ENCODE data around the gene SLC37A2. TPM values are rescaled to one million over a fixed set of nuclear protein-coding genes. Genes with fewer than 3 reads are reported as not detected.
"Not testable (repeated sequence)": the region's sequence is repeated elsewhere in the genome, so short reads cannot be mapped to it uniquely, and the experiment has no call there.

SLC37A2 gene
- total and polyA plus RNA-seq, 4 donors = 3.2 to 13.2 (median 7.8) TPM

DNA sequence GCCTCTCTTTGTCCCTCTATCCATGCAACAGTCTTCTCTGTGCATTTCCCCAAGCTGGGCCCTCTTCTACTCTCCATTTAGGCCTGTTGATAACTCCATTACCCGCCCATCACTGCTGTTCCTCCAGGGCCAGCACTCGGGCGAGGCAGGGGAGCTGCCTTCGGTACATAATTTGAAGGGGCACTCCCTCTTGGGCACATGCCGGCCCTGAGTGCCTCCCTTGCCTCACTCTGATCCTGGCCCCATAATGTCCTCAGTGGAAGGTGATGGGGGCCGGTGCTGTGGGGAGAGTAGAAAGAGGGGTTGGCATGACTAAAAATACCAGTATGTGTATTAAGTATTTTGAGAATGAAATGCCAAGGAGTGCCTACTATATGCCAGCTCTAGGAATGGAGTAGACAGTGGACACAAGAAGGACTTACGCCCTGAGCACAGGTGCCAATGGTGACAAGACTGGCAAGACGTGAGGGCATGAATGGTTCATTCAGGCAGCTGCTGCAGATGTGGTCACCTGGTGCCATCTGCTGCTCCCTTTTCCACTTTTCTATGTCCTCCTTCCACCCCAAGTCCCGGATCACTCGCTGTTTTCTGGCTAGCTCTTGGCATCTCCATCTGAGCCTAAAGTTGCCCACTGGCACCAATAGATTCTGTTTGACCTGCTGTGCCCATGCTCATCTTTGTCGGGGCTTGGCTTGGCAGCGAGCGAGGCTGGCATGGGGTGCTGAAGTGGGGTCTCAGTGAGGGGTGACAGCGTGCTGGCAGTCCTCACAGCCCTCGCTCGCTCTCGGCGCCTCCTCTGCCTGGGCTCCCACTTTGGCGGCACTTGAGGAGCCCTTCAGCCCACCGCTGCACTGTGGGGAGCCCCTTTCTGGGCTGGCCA, 25.7 kb downstream of the SLC37A2 start:
- 83 to 88% methylated on average over 20 of the region's 20 CpGs for WGBS, 2 donors
- H3K36me3 ChIP-seq (ENCODE audit: control insufficient read depth in 4 of 4, insufficient read depth in 4 of 4, low read length in 4 of 4) = no peaks in the 10 kb centered on the region
- no peaks in the 10 kb centered on the region for H3K27me3 ChIP-seq (ENCODE audit: control insufficient read depth in 3 of 3, insufficient read depth in 3 of 3, low read length in 2 of 3)
- TF ChIP-seq, protein P1, sequence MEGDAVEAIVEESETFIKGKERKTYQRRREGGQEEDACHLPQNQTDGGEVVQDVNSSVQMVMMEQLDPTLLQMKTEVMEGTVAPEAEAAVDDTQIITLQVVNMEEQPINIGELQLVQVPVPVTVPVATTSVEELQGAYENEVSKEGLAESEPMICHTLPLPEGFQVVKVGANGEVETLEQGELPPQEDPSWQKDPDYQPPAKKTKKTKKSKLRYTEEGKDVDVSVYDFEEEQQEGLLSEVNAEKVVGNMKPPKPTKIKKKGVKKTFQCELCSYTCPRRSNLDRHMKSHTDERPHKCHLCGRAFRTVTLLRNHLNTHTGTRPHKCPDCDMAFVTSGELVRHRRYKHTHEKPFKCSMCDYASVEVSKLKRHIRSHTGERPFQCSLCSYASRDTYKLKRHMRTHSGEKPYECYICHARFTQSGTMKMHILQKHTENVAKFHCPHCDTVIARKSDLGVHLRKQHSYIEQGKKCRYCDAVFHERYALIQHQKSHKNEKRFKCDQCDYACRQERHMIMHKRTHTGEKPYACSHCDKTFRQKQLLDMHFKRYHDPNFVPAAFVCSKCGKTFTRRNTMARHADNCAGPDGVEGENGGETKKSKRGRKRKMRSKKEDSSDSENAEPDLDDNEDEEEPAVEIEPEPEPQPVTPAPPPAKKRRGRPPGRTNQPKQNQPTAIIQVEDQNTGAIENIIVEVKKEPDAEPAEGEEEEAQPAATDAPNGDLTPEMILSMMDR (IDR thresholded peaks at IDR 0.05; ENCODE audit: control extremely low read depth, extremely low read depth) = no peak
- no peak for DNase-seq
- no peak overlapping the region for H3K9ac ChIP-seq (ENCODE audit: insufficient read depth in 1 of 2, low read length in 2 of 2)
- no peaks in the 10 kb centered on the region for H3K9me3 ChIP-seq (ENCODE audit: control insufficient read depth in 4 of 4, insufficient read depth in 3 of 4, low read length in 3 of 4)
- no peak overlapping the region for H3K4me3 ChIP-seq
- no peak for ATAC-seq (ENCODE audit: insufficient read depth, low FRiP score)
- peaks cover 0 to 8% (median 1%) of the 10 kb centered on the region in 5 donors for H3K4me1 ChIP-seq (ENCODE audit: control insufficient read depth in 5 of 5, insufficient read depth in 5 of 5, low read length in 5 of 5)
- no peak overlapping the region for H3K27ac ChIP-seq (ENCODE audit: low read depth in 1 of 2, low read length in 1 of 2)

DNA sequence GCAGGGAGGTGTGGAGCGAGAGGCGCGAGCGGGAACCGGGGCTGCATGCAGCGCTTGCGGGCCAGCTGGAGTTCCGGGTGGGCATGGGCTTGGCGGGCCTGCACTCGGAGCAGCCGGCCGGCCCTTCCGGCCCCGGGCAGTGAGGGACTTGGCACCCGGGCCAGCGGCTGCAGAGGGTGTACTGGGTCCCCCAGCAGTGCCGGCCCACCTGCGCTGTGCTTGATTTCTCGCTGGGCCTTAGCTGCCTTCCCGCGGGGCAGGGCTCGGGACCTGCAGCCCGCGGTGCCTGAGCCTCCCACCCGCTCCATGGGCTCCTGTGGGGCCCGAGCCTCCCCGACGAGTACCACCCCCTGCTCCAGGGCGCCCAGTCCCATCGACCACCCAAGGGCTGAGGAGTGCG, 26.4 kb downstream of the SLC37A2 start:
- H3K27ac ChIP-seq (ENCODE audit: low read depth in 1 of 2, low read length in 1 of 2); H3K27me3 ChIP-seq (ENCODE audit: control insufficient read depth in 3 of 3, insufficient read depth in 3 of 3, low read length in 2 of 3); H3K4me3 ChIP-seq; DNase-seq; H3K36me3 ChIP-seq (ENCODE audit: control insufficient read depth in 4 of 4, insufficient read depth in 4 of 4, low read length in 4 of 4); ATAC-seq (ENCODE audit: insufficient read depth, low FRiP score); H3K9me3 ChIP-seq (ENCODE audit: control insufficient read depth in 4 of 4, insufficient read depth in 3 of 4, low read length in 3 of 4); H3K9ac ChIP-seq (ENCODE audit: insufficient read depth in 1 of 2, low read length in 2 of 2); H3K4me1 ChIP-seq (ENCODE audit: control insufficient read depth in 5 of 5, insufficient read depth in 5 of 5, low read length in 5 of 5): not testable (repeated sequence)
- whole genome bisulfite sequencing, 2 donors = 92 to 98% methylated on average over 27 to 31 of the region's 31 CpGs

DNA sequence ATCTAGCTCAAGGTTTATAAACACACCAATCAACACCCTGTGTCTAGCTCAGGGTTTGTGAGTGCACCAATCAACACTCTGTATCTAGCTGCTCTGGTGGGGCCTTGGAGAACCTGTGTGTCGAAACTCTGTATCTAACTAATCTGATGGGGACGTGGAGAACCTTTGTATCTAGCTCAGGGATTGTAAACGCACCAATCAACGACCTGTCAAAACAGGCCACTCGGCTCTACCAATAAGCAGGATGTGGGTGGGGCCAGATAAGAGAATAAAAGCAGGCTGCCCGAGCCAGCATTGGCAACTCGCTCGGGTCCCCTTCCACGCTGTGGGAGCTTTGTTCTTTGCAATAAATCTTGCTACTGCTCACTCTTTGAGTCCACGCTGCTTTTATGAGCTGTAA, 27.0 kb downstream of the SLC37A2 start:
- not testable (repeated sequence) for H3K9ac ChIP-seq (ENCODE audit: insufficient read depth in 1 of 2, low read length in 2 of 2); H3K27ac ChIP-seq (ENCODE audit: low read depth in 1 of 2, low read length in 1 of 2); H3K9me3 ChIP-seq (ENCODE audit: control insufficient read depth in 4 of 4, insufficient read depth in 3 of 4, low read length in 3 of 4); H3K27me3 ChIP-seq (ENCODE audit: control insufficient read depth in 3 of 3, insufficient read depth in 3 of 3, low read length in 2 of 3); DNase-seq; H3K4me1 ChIP-seq (ENCODE audit: control insufficient read depth in 5 of 5, insufficient read depth in 5 of 5, low read length in 5 of 5); H3K36me3 ChIP-seq (ENCODE audit: control insufficient read depth in 4 of 4, insufficient read depth in 4 of 4, low read length in 4 of 4); ATAC-seq (ENCODE audit: insufficient read depth, low FRiP score); H3K4me3 ChIP-seq
- 78 to 82% methylated on average over 10 of the region's 10 CpGs for WGBS, 2 donors

DNA sequence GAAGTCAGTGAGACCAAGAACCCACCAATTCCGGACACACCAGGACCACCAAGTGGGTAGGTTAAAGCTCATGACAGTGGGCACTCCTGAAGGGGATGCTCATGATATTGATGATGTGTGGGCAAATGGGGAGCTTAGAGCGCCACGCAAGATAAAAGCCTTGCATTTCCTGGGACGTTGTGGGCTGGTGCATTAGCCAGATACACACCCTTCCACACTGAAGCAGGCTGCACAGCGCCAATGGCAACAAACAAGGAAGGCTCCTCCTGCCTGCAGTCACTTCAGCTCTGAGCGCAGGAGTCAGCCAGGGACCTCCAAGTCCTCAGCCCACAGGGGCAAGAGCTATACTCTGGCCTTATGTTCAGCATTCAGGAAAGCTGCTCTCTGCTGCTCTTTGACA, 27.7 kb downstream of the SLC37A2 start:
- TF ChIP-seq, protein P1 (IDR thresholded peaks at IDR 0.05; ENCODE audit: control extremely low read depth, extremely low read depth) = no peak
- no peak overlapping the region for H3K4me3 ChIP-seq
- no peaks in the 10 kb centered on the region for H3K9me3 ChIP-seq (ENCODE audit: control insufficient read depth in 4 of 4, insufficient read depth in 3 of 4, low read length in 3 of 4)
- no peak for DNase-seq
- peaks cover under 1 to 10% (median 2%) of the 10 kb centered on the region in 4 donors for H3K36me3 ChIP-seq (ENCODE audit: control insufficient read depth in 4 of 4, insufficient read depth in 4 of 4, low read length in 4 of 4)
- H3K27me3 ChIP-seq (ENCODE audit: control insufficient read depth in 3 of 3, insufficient read depth in 3 of 3, low read length in 2 of 3) = no peaks in the 10 kb centered on the region
- ATAC-seq (ENCODE audit: insufficient read depth, low FRiP score) = no peak
- H3K4me1 ChIP-seq (ENCODE audit: control insufficient read depth in 5 of 5, insufficient read depth in 5 of 5, low read length in 5 of 5) = peaks cover 0 to 8% (median 1%) of the 10 kb centered on the region in 5 donors
- 78 to 84% methylated on average over 6 of the region's 6 CpGs for WGBS, 2 donors
- H3K27ac ChIP-seq (ENCODE audit: low read depth in 1 of 2, low read length in 1 of 2) = no peak overlapping the region
- no peak overlapping the region for H3K9ac ChIP-seq (ENCODE audit: insufficient read depth in 1 of 2, low read length in 2 of 2)
